ENCODE results near the gene HHIP.

- TF ChIP-seq CTCF (IDR thresholded peaks at IDR 0.05; ENCODE audit: poor library complexity) (no peak), EZH2 (IDR thresholded peaks at IDR 0.05; ENCODE audit: borderline replicate concordance) (no peak)
These were observed 112.0 kb downstream of the HHIP start for GRCh38 chr4:144757969-144758368.
